GM23338 (cell line): ENCODE measurements around the gene ACHE. TPM values are rescaled to one million over a fixed set of nuclear protein-coding genes. Genes with fewer than 3 reads are reported as not detected.

Source experiments
- ATAC-seq: fragments of 200-7000 bp; cut with Tn5 transposase; 3 replicates; pipeline ENCODE4 v1.9.1; 2020
- DNase-seq: peaks from one replicate; pipeline ENCODE4 v3.0.0-alpha.2; 2015; ENCODE audit warnings: low spot score
- H2AFZ ChIP-seq: fragments of 200-600 bp; sonication (generic); 2 replicates; pipeline ENCODE4 v1.8.0; 2016; ENCODE audit warnings: antibody characterized with exemption, mild to moderate bottlenecking, moderate library complexity
- H3F3A ChIP-seq: fragments of 200-600 bp; sonication (generic); replicated peaks from 2 replicates; pipeline ENCODE4 v1.8.0; 2017; ENCODE audit warnings: antibody characterized with exemption, mixed run types, low read depth
- H3K27ac ChIP-seq: fragments of 200-600 bp; sonication (generic); 2 replicates; pipeline ENCODE4 v1.6.1; 2016; ENCODE audit warnings: low read depth
- H3K27me3 ChIP-seq: fragments of 200-600 bp; sonication (generic); 2 replicates; pipeline ENCODE4 v1.8.0; 2016; ENCODE audit warnings: mild to moderate bottlenecking, mixed run types, moderate library complexity; ENCODE audit not compliant: insufficient read depth
- H3K36me3 ChIP-seq: fragments of 200-600 bp; sonication (generic); 2 replicates; pipeline ENCODE4 v1.8.0; 2016; ENCODE audit warnings: mild to moderate bottlenecking; ENCODE audit not compliant: insufficient read depth
- H3K4me1 ChIP-seq: fragments of 200-600 bp; sonication (generic); 2 replicates; pipeline ENCODE4 v1.8.0; 2016; ENCODE audit warnings: mild to moderate bottlenecking, moderate library complexity; ENCODE audit not compliant: insufficient read depth
- H3K4me2 ChIP-seq: fragments of 200-600 bp; sonication (generic); 2 replicates; pipeline ENCODE4 v1.7.1; 2017; ENCODE audit warnings: mixed run types
- H3K4me3 ChIP-seq: fragments of 200-600 bp; sonication (generic); 2 replicates; pipeline ENCODE4 v1.6.1; 2016; ENCODE audit warnings: mixed run types
- H3K79me2 ChIP-seq: fragments of 200-600 bp; sonication (generic); replicated peaks from 2 replicates; pipeline ENCODE4 v1.8.0; 2017; ENCODE audit warnings: mild to moderate bottlenecking; ENCODE audit not compliant: insufficient read depth
- H3K9me2 ChIP-seq: fragments of 200-600 bp; sonication (generic); 2 replicates; pipeline ENCODE4 v1.8.0; 2017; ENCODE audit not compliant: insufficient read depth
- H4K20me1 ChIP-seq: fragments of 200-600 bp; sonication (generic); replicated peaks from 2 replicates; pipeline ENCODE4 v1.8.0; 2017; ENCODE audit warnings: mild to moderate bottlenecking; ENCODE audit not compliant: insufficient read depth
- H3K27ac Mint-ChIP-seq: 2 replicates; pipeline ENCODE4 v1.8.0; 2020; ENCODE audit warnings: inconsistent platforms, mild to moderate bottlenecking, moderate library complexity, mixed read lengths
- H3K27me3 Mint-ChIP-seq: 3 replicates; pipeline ENCODE4 v1.8.0; 2022; ENCODE audit warnings: low read depth, mild to moderate bottlenecking, moderate library complexity, mixed read lengths, inconsistent platforms; ENCODE audit not compliant: insufficient read depth, poor library complexity
- H3K36me3 Mint-ChIP-seq: 3 replicates; pipeline ENCODE4 v1.8.0; 2021; ENCODE audit warnings: low read depth, mild to moderate bottlenecking, inconsistent platforms, moderate library complexity, mixed read lengths
- H3K4me1 Mint-ChIP-seq: 3 replicates; pipeline ENCODE4 v1.8.0; 2020; ENCODE audit warnings: mild to moderate bottlenecking, inconsistent platforms, mixed read lengths
- H3K4me3 Mint-ChIP-seq: 3 replicates; pipeline ENCODE4 v1.8.0; 2021; ENCODE audit warnings: moderate library complexity, mild to moderate bottlenecking, inconsistent platforms, mixed read lengths
- H3K9me3 Mint-ChIP-seq: 3 replicates; pipeline ENCODE4 v1.8.0; 2020; ENCODE audit warnings: moderate library complexity, mild to moderate bottlenecking, inconsistent platforms, mixed read lengths
- CREB1 ChIP-seq: fragments of 250-450 bp; sonication (Bioruptor Pico); IDR thresholded peaks from 2 replicates; pipeline ENCODE4 v1.5.0; 2020; ENCODE audit warnings: low read depth, mild to moderate bottlenecking, moderate library complexity
- CTCF ChIP-seq, 2 experiments: fragments of 200-600 bp in 1 of 2; sonication (generic) in 1 of 2; conservative IDR thresholded peaks; 2 replicates each; pipeline versions ENCODE4 v1.5.1 to v1.6.1; 2016 to 2017; ENCODE audit warnings: antibody characterized with exemption in 2 of 2, low read depth in 2 of 2, mild to moderate bottlenecking in 2 of 2, moderate library complexity in 1 of 2
- EZH2phosphoT487 ChIP-seq: fragments of 200-600 bp; sonication (generic); IDR thresholded peaks from one replicate; pipeline ENCODE4 v1.8.1; 2018; ENCODE audit warnings: antibody characterized with exemption; ENCODE audit not compliant: unreplicated experiment
- JUNB ChIP-seq: IDR thresholded peaks from one replicate; pipeline ENCODE4 v1.6.1; 2016; ENCODE audit warnings: antibody characterized with exemption; ENCODE audit not compliant: unreplicated experiment
- POLR2AphosphoS5 ChIP-seq: IDR thresholded peaks from 2 replicates; pipeline ENCODE4 v1.6.1; 2016; ENCODE audit warnings: antibody characterized with exemption, low read depth
- STAT1 ChIP-seq: IDR thresholded peaks from one replicate; pipeline ENCODE4 v1.6.1; 2016; ENCODE audit warnings: antibody characterized with exemption; ENCODE audit not compliant: unreplicated experiment
- ZNF114 ChIP-seq: fragments of 250-450 bp; sonication (Bioruptor Pico); IDR thresholded peaks from 2 replicates; pipeline ENCODE4 v1.5.0; 2020; ENCODE audit warnings: mild to moderate bottlenecking, moderate library complexity
- ZNF331 ChIP-seq: fragments of 250-450 bp; sonication (Bioruptor Pico); IDR thresholded peaks from 2 replicates; pipeline ENCODE4 v1.5.0; 2020; ENCODE audit warnings: low read depth, mild to moderate bottlenecking, moderate library complexity
- ZNF462 ChIP-seq: fragments of 250-450 bp; sonication (Bioruptor Pico); IDR thresholded peaks from 2 replicates; pipeline ENCODE4 v1.5.0; 2020; ENCODE audit warnings: mild to moderate bottlenecking, moderate library complexity
- polyA plus RNA-seq: library from polyadenylated mRNA; unstranded; fragments of >200 nt; fragmentation: Nextera tagmentation; extraction: Ambion mirVana; gene quantifications from 2 replicates; pipeline ENCODE4 v1.2.1, GENCODE V29; 2016
- total RNA-seq: library from RNA; depleted of rRNA; stranded (reverse); fragments of >200 nt; shearing (Covaris generic); gene quantifications from 2 replicates; pipeline ENCODE4 v1.2.3, GENCODE V29; 2014
- TF ChIP-seq, protein P1 (sequence below): IDR thresholded peaks from one replicate; pipeline ENCODE4 v1.6.1; 2018; ENCODE audit warnings: antibody characterized with exemption; ENCODE audit not compliant: unreplicated experiment

The ACHE gene
- total and polyA plus RNA-seq, 2 experiments from 2014 or later, result 3.6 to 3.7 TPM

GRCh38 chr7:100882201-100882600 lies 13.5 kb downstream of the ACHE start:
- Histone ChIP-seq H2AFZ (no peak overlapping the region), H3K4me2 (no peak overlapping the region), H3K27me3 (no peaks in the 10 kb centered on the region), H3K79me2 (peaks cover 57% of the 10 kb centered on the region), H3F3A (peaks cover 45% of the 10 kb centered on the region), H3K27ac (no peak overlapping the region), H3K4me3 (no peak overlapping the region), H3K4me1 (no peaks in the 10 kb centered on the region; the same call in none of the 2 replicates), H3K9me2 (no peaks in the 10 kb centered on the region), H4K20me1 (peaks cover 50% of the 10 kb centered on the region), H3K36me3 (peaks cover 56% of the 10 kb centered on the region)
- H3K36me3 Mint-ChIP-seq, result peaks cover 96% of the 10 kb centered on the region
- no peak for ATAC-seq
- no peaks in the 10 kb centered on the region; the same call in 2 of the 3 replicates for H3K9me3 Mint-ChIP-seq
- no peak for DNase-seq
- H3K4me3 Mint-ChIP-seq, result no peak overlapping the region
- peaks cover 7% of the 10 kb centered on the region for H3K27me3 Mint-ChIP-seq
- no peak overlapping the region for H3K27ac Mint-ChIP-seq
- TF ChIP-seq ZNF331 (CRISPR knock-in tag) (no peak), CTCF (conservative IDR thresholded peaks at IDR 0.05; ENCODE audit: low read depth in 2 of 2) (no peak), POLR2AphosphoS5 (no peak)
- peaks cover 33% of the 10 kb centered on the region for H3K4me1 Mint-ChIP-seq

DNA sequence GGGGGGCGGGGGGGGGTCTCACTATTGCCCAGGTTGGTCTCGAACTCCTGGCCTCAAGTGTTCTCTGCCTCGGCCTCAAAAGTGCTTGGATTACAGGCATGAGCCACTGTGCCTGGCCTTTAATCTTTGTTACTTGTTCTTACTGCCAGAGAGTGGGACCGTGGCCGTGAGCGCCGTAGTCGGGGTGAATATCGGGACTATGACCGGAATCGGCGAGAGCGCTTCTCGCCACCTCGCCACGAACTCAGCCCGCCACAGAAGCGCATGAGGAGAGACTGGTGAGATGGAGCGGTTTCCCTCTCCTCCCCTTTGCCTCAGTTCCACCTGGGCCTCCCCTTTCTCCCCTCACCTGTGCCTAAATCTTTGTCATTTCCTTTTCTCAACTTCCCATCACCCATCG lies 14.6 kb downstream of the ACHE start:
- Histone ChIP-seq H3K4me2 (no peak overlapping the region), H3K27ac (no peak overlapping the region), H3K27me3 (no peaks in the 10 kb centered on the region), H3K4me3 (no peak overlapping the region), H3K79me2 (peaks cover 68% of the 10 kb centered on the region), H3K9me2 (no peaks in the 10 kb centered on the region), H2AFZ (no peak overlapping the region), H3K4me1 (peaks cover 6% of the 10 kb centered on the region), H3K36me3 (peaks cover 61% of the 10 kb centered on the region), H3F3A (peaks cover 41% of the 10 kb centered on the region), H4K20me1 (peaks cover 58% of the 10 kb centered on the region)
- no peaks in the 10 kb centered on the region; the same call in 2 of the 3 replicates for H3K9me3 Mint-ChIP-seq
- no peak overlapping the region for H3K27ac Mint-ChIP-seq
- peaks cover 33% of the 10 kb centered on the region for H3K4me1 Mint-ChIP-seq
- peak overlapping the region; percentile 14; the same call in 1 of the 3 replicates for H3K4me3 Mint-ChIP-seq
- DNase-seq (no peak), ATAC-seq (no peak)
- H3K27me3 Mint-ChIP-seq, result peaks cover 10% of the 10 kb centered on the region
- H3K36me3 Mint-ChIP-seq, result peaks cover 95% of the 10 kb centered on the region
- no peak for TF ChIP-seq CREB1
- TF ChIP-seq, protein P1, sequence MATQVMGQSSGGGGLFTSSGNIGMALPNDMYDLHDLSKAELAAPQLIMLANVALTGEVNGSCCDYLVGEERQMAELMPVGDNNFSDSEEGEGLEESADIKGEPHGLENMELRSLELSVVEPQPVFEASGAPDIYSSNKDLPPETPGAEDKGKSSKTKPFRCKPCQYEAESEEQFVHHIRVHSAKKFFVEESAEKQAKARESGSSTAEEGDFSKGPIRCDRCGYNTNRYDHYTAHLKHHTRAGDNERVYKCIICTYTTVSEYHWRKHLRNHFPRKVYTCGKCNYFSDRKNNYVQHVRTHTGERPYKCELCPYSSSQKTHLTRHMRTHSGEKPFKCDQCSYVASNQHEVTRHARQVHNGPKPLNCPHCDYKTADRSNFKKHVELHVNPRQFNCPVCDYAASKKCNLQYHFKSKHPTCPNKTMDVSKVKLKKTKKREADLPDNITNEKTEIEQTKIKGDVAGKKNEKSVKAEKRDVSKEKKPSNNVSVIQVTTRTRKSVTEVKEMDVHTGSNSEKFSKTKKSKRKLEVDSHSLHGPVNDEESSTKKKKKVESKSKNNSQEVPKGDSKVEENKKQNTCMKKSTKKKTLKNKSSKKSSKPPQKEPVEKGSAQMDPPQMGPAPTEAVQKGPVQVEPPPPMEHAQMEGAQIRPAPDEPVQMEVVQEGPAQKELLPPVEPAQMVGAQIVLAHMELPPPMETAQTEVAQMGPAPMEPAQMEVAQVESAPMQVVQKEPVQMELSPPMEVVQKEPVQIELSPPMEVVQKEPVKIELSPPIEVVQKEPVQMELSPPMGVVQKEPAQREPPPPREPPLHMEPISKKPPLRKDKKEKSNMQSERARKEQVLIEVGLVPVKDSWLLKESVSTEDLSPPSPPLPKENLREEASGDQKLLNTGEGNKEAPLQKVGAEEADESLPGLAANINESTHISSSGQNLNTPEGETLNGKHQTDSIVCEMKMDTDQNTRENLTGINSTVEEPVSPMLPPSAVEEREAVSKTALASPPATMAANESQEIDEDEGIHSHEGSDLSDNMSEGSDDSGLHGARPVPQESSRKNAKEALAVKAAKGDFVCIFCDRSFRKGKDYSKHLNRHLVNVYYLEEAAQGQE, result no peak
- TF ChIP-seq ZNF462 (CRISPR knock-in tag), result no peak
- no peak for TF ChIP-seq ZNF114
- no peak for TF ChIP-seq JUNB
- no peak for TF ChIP-seq STAT1
- TF ChIP-seq EZH2phosphoT487, result no peak
